Keratinocyte (primary cell): ENCODE measurements around the gene CCDC63.

Source experiments
- CTCF ChIP-seq, 3 experiments: IDR thresholded peaks in 1 of 3; conservative IDR thresholded peaks in 1 of 3; optimal IDR thresholded peaks in 1 of 3; 2 replicates in 2 of 3; 3 replicates in 1 of 3; pipeline versions ENCODE3 to v1.5.1; 2011; ENCODE audit warnings: low read length in 3 of 3, mild to moderate bottlenecking in 3 of 3, moderate library complexity in 2 of 3, control low read depth in 1 of 3, inconsistent platforms in 1 of 3; ENCODE audit not compliant: insufficient read depth in 2 of 3; ENCODE audit errors: extremely low read depth in 1 of 3
- EZH2 ChIP-seq: IDR thresholded peaks from one replicate; pipeline ENCODE4 v1.6.1; 2012; ENCODE audit warnings: inconsistent platforms, mild to moderate bottlenecking, low read length, moderate library complexity

- TF ChIP-seq CTCF (optimal IDR thresholded peaks at IDR 0.05 in 1 of 3, IDR thresholded peaks at IDR 0.05 in 1 of 3, conservative IDR thresholded peaks at IDR 0.05 in 1 of 3; ENCODE audit: extremely low read depth in 1 of 3, insufficient read depth in 2 of 3, low read length in 3 of 3): no peak
- TF ChIP-seq EZH2: no peak
Observed at GRCh38 chr12:110917961-110918360, 71.2 kb downstream of the CCDC63 start.
